HG02970 (cell line): ENCODE measurements around the gene BCL2L15.

Source experiments
- ATAC-seq: cut with Tn5 transposase; IDR thresholded peaks from one replicate; pipeline ENCODE4 v1.9.1; 2021; ENCODE audit warnings: mild to moderate bottlenecking, moderate library complexity, moderate number of reproducible peaks; ENCODE audit not compliant: unreplicated experiment, low FRiP score

BCL2L15 gene

DNA sequence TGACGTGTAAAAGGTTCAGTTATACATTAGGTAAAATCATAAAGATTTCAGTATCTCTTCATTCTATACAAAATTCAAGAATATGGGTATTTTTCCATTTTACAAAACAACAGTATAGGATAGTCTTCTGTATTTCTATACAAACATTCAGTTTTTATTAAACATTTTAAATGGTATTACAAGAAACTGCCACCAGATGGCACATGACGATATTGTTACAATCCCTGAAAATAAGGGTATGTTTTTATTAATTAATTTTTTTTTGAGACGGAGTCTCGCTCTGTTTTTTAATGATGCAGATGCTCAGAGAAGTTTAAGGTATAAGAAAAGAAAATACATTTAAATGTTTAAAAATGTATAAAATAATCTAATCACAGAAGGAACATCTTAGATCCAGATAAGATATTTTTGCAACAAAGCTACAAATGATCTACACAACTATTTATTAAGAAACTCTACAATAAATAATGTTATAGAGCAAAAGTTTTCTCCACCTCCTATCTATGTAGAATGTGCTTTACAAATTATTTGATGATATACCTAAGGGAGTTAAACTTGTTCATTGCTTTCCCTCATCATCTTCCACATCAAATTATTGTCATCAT lies 51.6 kb downstream of the BCL2L15 start:
- no peak for ATAC-seq

DNA sequence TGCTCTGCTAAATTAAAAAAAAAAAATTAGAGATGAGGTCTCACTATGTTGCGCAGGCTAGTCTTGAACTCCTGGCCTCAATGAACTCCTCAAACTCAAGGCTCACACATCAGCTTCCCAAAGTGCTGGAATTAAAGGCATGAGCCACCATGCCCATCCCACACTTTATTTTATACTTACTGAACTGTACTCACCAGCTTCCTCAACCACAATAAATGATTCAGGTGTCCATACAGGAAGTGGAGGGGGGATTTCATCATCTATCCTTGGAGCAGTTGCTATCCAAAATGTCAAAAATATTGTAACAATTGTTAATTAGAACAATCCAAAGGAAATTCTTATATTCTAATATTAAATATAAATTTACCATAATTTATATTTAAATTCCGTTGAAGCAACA lies 52.7 kb downstream of the BCL2L15 start:
- no peak for ATAC-seq
